HG03342 (cell line): Measurements from ENCODE around the gene LCN6.
"Not testable (repeated sequence)": the region's sequence is repeated elsewhere in the genome, so short reads cannot be mapped to it uniquely, and the experiment has no call there.

Experiments used
- ATAC-seq: cut with Tn5 transposase; IDR thresholded peaks from one replicate; pipeline ENCODE4 v1.9.1; 2021; ENCODE audit warnings: mild to moderate bottlenecking, moderate library complexity; ENCODE audit not compliant: unreplicated experiment

Gene LCN6

DNA sequence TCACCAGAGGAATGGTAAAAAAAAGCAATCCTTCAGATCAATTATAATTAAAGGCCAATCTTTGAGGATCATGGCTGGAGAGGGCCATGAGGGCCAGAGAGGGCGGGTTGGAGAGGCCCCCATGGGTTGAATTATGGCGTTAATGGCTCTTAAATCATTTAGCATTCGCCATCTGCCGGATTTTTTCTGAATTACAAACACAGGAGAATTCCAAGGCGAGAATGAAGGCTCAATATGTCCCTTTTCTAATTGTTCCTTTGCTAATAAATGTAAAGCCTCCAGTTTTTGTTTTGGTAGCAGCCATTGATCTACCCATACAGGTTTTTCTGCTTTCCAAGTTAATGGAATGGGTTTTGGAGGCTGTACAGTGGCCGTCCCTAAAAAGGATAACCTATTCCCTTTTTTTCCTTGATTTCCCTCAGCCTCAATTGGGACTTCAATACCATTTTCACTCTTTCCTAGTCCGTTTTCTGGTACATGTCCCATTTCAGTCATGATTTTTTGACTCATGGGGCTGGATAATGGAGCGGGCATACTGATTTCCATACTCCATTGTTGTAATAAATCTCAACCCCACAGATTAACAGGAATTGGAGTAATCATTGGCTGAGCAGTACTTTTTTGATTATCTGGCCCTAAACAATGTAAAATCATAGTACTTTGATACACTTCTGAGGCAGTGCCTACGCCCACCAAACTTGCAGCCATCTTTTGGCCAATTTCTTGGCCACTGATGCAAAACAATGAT, 36.1 kb upstream of the LCN6 start:
- no peak for ATAC-seq

DNA sequence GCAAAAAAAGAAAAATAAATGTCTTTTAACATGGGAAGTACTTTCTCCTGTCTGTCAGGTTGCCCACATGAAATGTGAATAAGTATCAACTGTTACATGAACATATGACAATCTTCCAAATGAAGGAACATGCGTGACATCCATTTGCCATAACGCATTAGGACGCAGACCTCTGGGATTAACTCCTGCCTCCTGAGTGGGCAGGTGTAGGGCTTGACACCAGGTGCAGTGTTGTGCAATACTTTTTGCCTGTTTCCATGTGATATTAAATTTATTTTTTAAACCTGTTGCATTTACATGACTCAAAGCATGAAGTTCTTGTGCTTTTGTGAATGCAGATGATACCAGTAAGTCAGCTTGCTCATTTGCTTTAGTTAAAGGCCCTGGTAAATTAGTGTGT, 34.1 kb upstream of the LCN6 start:
- no peak for ATAC-seq

DNA sequence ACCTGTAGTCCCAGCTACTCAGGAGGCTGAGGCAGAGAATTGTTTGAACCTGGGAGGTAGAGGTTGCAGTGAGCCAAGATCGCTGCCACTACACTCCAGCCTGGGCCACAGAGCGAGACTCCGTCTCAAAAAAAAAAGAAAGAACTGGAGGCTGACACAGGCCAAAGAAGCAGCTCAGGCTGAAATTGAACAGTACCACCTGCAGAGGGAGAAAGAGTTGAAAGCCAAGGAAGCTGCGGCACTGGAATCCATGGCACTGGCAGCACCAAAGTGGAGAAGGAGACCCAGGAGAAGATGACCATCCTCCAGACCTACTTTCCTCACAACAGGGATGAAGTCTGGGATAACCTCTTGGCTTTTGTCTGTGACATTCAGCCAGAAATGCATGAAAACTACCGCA, 31.5 kb upstream of the LCN6 start:
- ATAC-seq: no peak

DNA sequence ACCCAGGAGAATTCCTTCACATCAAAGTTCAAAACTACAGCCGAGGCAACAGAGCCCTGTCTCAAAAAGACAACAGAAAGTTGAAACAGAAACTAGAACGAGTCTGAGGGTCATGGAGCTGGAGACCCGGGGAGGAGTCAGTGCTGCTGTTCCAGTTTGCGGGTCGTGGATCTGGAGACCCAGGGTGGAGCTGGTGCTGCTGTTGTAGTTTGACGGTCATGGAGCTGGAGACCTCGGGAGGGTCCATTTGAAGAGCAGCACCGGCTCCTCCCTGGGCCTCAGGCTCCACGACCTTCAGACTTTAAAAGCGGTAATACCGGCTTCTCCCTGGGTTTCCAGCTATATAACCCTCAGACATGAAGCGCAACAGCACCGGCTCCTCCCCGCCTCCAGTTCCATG, 29.0 kb upstream of the LCN6 start:
- no peak for ATAC-seq

DNA sequence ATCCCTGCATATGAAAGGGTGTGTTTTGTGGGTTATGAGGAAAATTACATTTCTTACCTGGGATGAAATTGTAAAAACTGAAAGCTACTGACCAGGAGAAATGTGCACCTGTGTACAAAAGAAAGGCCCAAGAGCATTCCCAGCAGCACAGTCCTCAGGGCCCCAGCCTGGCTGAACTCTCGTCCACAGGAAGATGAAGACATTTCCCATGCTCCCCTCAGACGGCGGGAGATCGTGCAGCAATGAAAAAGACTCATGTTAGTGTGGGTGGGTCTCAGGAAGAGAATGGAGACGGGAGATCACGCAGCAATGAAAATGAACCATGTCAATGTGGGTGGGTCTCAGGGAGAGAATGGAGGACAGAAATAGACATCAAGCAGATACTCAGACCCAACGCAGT, 28.6 kb upstream of the LCN6 start:
- ATAC-seq: no peak

DNA sequence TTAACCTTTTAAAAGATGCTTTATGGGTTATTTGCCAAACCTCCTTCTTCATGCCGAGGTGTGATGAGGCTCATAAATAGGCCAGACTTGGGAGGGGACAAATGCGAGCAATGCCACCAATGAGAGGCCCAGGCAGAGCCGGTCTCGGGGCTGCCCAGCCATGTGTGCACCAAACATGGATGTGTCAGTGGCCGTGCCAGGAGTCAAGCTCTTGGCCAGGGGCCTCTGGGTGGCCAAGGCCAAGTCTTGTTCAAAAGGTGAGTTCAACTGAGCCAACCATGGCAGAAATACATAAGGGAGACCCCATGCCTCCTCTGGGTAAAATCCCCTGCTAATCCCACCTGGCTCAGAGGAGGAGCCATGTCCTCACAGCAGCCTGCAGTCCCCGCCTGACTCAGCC, 26.9 kb upstream of the LCN6 start:
- ATAC-seq: no peak

DNA sequence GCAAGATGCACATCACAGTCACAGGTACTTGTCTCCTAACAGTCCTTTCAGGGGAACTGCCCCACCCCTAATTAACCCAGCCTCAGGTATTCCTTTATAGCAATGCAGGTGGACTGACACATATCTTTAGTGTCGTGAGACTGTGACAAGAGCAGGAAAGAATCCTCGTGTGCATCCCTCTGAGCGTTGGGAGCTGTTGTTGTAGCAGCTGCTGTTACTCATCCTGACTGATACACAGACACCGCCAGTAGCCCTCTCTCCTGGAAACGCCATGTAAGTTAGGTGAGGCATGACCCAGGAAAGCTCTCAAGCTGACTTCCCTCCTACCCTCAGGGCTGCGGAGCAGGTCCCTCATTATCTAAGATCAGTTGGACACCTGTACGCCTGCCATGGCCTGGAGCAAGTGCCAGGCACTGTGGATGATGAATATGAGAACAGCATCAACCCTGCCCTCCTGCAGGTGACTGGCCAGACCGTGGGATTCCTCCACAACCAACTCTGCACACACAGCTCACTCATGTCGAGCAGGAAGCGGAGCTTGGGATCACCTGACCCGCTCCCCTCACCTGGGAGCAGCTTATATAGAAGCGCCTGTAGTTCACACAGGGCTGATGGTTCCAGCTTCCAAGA, 26.2 kb upstream of the LCN6 start:
- ATAC-seq: no peak

DNA sequence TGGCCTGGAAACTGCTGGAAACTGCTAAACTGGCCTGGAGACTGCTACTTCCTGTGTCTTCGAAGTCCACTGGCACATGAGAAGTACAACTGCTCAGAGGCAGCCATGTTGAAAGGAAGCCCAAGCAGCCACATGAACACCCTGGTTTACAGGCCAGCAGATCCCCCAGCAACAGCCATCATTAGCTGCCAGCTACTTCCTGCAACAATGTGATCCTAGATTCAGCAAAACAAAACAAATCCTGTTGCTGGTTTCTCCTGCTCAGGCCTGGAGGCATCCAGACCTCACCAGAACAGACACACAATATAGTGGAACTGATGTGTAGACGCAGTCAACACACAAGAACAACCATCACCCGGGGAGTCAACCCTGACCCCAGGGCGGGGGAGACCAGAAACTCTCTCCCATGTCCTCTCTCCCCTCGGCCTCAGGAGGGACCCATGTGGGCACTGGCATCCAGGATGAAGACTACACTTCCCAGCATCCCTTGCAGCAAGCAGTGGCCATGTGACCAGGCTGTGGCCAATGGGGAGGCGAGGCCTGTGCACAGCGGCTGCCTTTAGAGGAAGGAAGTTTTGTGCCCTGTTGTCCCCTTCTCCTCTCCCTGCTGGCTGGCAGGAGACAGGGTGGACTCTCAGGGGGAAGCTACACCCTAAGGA, 25.2 kb upstream of the LCN6 start:
- no peak for ATAC-seq

DNA sequence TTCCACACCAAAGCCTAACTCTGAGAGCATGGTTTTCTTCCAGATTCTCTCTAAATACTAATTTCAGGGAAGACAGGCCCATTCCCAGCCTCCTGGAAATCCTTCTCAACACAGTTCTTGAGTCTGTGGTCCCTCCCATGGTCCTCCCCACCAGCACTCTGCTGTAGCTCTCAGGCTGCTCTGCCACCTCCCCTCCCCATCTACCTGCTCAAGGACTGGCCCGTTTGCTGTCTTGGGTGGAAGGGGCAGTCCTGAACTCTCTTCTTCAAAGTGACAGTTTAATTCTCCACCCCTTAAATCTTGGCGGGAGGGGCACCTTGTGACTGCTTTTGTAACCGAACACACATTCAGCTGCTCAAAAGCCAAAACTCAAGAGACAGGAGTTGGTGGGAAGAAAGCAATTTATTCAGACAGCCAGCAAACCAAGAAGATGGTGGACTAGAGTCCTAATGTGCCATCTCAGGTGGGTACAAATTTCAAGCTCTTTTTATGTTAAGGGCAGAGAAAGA, 23.6 kb upstream of the LCN6 start:
- no peak for ATAC-seq

DNA sequence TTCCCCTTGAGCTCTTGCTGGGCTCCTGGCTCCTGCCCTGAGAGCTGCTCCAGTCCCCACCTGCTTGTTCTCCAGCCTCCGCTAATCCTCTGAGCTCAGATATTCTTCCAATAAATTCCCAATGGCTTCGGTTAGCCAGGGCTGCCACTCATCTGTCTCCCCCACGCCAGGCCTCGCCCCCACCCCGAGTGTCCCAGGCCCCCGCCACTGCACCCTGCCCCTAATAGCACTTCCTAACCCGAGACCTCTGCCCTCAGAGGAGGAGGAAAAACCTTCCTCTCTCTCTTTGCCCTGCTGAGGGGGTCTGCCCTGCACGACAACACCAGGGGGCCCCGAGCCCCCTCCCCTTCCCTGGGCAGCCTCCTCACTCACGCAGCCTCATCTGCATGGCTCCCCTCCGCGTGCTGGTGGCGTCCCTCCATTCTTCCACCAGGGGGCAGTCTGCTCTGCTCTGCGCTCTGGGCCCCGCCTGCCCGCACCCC, 21.4 kb upstream of the LCN6 start:
- no peak for ATAC-seq

DNA sequence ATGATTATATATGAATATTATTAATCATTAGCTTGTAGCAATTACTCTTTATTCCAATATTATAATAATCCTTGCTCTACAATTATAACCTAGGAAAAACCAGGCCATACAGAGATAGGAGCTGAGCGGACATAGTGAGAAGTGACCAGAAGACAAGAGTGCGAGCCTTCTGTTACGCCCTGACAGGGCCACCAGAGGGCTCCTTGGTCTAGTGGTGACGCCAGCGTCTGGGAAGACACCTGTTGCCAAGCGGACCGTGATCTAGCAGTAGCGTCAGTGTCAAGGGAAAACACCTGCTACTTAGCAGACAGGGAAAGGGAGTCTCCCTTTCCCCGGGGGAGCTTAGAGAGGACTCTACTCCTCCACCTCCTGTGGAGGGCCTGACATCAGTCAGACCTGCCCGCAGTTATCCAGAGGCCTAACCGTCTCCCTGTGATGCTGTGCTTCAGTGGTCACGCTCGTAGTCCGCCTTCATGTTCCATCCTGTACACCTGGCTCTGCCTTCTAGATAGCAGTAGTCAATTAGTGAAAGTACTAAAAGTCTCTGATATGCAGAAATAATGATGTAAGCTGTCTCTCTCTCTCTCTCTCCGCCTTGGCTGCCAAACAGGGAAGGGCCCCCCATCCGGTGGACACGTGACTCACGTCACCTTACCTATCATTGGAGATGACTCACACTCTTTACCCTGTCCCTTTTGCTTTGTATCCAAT, 18.2 kb upstream of the LCN6 start:
- not testable (repeated sequence) for ATAC-seq

DNA sequence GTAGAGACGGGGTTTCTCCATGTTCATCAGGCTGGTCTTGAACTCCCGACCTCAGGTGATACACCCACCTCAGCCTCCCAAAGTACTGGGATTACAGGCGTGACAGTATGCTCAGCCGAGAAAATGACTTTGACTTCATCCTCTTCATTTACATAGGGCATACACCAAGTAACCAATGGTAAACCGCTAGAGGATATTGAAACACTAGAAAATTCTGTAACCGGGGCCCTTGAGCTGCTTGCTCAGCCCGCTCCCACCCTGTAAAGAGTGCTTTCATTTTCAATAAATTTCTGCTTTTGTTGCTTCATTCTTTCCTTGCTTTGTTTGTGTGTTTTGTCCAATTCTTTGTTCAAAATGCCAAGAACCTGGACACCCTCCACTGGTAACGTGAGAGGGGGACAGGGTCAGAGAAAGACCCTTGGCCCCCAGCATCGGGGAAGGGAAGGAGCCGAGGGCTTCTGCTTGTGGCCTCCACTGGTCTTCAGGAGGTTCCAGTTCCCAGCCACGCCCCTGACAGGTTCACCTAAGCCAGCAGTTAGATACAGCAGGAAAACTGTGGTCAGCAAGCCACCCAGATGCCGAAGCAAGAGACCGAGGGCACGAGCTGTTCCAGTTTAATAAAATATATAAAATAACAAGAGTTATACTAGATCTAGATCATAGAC, 17.6 kb upstream of the LCN6 start:
- ATAC-seq: peak; percentile 43

DNA sequence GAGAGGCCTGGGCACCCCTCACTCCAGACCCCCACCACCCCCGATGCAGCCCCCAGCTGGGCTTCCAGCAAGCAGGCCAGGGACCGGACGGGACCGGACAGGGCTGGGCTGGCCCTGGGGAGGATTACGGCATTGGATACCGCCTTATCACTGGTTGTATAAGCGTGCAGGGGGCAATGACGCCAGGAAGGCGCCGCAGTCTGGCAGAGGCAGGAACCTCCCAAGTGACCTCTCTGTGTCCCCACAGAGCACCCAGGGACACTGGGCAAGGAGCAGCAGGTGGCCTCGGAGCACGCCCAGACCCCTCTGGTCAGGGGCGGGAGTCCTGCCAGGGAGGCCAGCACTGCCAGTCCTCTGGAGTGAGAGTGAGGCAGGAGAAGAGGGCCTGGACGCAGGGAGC, 16.7 kb upstream of the LCN6 start:
- no peak for ATAC-seq

DNA sequence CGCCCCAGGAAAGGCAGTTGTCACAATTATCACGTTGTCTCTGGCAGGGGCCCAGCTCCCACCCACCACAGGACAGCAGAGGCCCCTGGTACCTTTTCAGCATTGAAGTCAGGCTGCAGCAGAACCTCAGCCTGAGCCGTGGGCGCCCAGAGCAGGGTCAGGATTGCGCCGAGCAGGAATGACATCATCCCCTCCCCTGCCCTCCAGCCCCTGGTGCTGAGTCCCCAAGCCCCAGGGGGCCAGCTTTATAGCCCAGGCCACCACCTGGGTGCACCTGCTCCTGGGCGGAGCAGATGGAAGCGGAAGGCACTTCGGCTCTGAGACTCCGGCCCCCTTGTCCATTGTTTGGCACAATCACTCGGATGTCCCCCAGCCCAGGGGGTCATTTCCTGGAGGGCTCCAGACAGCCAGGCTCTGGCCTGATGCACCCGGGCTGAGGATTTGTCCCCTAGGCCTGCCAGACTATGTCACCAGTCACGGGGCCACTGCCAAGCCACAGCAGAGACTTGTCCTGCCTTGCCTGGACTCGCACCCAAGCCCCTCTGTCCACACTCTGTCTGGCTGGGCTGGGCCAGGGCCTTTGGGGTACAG, 16.1 kb upstream of the LCN6 start, which contains the start of gene LCN15:
LCN15 (minus strand) TSS at position 218 of the 591 bp plus-strand sequence; CDS start at position 188, 30 bp downstream.
- no peak for ATAC-seq

DNA sequence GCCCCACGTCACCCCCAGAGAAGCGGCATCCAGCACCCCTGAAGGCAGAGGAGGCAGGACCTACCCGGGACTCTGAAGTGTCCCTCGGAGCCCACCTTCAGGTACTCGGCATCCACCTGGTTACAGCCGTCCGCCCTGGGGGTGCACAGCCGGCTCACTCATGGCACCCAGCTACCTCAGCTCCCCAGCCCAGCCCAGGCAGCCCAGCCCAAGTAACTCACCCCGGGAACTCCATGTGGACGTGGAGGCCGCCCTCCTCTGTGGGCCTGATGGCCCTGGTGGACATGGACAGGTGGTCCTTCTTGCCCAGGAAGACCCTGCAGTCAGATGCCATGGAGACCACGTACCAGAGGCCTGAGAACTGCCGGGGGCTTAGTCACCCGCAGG, 15.3 kb upstream of the LCN6 start:
- ATAC-seq: no peak

DNA sequence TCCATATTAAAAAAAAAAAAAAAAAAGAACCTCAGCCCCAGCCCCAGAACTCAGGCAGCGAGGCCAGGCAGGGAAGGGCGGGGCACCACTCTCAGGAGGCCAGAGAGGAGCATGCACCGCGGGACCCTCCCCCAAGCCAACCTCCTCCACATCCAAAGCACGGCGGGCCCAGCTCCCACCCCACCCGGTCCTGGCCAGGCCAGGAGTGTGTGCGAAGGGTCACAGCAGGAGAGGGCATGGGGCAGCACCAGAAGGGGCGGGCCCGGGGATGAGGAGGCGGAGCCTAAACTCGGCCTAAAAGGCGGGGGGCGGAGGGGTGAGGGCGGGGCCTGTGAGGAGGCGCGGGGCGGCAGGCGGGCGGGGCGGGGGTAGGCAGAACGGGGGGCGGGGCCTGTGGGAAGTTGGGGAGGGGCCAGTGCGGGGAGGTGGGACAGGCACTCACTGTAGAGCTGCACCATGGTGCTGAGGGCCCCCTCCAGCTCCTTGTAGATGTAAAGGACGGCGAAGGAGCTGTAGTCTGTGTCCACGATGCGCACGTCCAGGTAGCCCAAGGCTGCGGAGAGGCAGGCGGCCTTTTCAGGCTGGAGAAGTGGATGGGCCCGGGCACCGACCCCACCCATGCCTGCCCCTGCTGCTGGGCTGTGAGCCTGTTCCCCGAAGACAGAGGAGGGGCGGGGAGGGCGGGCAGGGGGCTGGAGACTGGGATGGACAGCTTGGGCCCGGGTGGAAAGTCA, 14.8 kb upstream of the LCN6 start:
- no peak for ATAC-seq

DNA sequence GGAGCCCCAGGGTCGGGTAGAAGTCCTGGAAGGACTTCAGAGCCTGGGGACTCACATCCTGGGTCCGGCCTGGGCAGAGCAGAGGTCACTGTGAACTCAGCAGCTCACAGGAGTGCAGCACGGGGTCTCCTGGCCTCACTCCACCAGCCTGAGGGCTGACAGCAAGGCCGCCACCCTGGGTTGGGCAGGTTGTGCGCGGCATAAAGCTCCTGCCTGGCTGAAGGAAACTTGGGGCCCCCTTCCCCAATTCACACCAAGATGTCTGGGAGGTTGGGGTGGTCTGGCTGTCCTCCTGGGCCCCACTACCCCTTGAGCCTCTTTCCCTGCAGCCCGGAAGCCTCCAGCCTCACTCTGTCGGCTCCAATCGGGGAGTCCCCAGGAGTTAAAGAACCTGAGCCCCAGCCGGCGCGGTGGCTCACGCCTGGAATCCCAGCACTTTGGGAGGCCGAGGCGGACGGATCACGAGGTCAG, 13.9 kb upstream of the LCN6 start:
- no peak for ATAC-seq

DNA sequence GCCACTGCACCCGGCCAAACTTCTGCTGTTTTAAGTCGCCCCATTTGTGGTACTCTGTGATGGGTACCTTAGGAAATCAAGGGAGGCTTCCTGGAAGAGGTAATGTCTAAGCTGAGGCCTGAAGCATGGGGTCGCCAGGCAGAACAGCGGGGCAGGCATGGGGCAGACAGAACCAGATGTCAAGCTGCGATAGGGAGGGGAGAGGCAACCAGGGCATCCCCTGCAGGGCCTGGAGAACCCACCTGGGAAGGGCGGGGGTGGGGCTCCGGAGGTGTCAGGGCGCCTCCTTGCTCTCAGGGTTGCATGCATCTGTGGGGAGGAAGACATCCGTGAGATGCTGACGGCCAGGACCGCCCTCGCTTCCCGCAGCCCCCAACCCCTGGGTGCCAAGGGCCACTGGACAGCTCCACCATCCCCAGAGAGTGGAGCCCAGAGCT, 13.2 kb upstream of the LCN6 start:
- no peak for ATAC-seq

DNA sequence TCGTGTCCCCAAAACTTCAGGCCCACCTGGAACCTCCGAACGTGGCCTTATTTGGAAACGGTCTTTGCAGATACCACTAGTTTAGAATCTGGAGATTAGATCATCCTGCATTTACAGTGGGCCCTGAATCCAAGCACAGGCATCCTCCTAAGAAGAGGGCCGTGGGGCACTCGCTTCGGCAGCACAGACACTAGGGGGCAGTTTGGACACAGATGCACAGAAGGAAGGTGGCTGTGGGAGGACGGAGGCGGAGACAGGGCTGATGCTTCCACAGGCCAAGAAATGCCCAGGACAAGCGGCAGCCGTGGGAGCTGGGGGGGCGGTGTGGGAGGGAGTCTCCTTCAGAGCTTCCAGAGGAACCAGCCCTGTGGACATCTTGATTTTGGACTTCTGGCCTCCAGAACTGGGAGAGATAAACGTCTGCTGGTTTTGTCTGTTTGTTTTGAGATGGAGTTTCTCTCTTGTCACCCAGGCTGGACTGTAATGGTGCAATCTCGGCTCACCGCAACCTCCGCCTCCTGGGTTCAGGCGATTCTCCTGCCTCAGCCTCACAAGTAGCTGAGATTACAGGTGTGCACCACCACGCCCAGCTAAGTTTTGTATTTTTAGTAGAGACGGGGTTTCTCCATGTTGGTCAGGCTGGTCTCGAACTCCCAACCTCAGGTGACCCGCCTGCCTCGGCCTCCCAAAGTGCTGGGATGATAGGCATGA, 12.7 kb upstream of the LCN6 start:
- ATAC-seq: not testable (repeated sequence)
